NCI-H1105 (cell line): ENCODE results near the gene TMEM69.
"Not testable (repeated sequence)": the region's sequence is repeated elsewhere in the genome, so short reads cannot be mapped to it uniquely, and the experiment has no call there.

ENCODE experiments used
- DNase-seq: peaks from one replicate; lab custom pipeline; 2025; lab: John Stamatoyannopoulos, UW

TMEM69 gene

DNA sequence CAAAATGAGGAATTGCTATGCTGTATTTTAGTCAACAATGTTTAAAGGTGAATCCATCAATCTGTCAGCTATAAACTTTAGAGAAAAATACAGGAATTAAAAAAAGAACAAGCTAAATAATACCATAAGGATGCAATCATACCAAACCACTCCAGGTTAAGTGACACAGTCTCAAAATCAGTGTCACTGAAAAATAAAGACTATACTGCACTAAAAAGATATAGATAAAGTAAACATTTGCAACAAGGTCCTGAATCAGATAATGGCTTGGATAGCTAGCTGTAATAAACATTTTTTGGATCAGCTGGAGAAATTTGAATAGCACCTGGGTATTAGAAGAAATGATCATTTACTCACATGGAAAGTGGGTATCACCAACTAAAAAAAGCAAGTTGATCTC, 9.5 kb upstream of the TMEM69 start:
- DNase-seq = no peak

DNA sequence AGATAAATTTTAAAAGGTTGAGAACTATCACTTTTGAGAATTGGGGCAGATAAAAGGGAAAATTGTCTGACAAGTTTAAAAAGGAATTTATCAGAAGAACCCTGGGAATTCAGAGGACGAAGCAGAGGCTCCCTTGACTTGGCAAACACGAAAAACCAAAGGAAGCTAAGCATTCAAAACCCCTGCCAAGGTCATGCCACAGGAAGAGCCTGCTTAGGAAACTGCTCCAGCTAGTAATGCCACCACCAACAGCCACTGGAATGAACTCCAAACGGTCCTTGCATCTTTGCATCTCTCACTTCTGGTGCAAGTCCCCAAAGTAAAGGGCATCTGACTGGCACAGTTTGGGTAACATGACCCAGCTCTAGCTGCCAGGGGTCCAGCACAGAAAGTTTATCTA, 8.9 kb upstream of the TMEM69 start:
- DNase-seq = no peak

DNA sequence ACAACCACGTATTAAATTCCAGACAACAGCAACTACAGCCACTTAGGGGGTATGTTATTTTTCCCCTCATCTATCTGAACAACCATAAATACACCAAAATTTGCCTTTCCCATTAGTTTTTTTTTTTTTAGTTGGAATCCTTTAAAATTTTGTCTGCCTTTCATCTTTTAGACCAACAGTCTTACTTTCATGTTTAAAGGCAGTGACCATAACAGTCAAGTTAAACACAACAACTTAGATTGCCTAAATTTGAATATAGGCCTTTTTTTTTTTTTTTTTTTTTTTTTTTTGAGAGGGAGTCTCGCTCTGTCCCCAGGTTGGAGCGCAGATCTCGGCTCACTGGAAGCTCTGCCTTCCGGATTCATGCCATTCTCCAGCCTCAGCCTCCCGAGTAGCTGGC, 5.0 kb upstream of the TMEM69 start:
- DNase-seq = no peak

DNA sequence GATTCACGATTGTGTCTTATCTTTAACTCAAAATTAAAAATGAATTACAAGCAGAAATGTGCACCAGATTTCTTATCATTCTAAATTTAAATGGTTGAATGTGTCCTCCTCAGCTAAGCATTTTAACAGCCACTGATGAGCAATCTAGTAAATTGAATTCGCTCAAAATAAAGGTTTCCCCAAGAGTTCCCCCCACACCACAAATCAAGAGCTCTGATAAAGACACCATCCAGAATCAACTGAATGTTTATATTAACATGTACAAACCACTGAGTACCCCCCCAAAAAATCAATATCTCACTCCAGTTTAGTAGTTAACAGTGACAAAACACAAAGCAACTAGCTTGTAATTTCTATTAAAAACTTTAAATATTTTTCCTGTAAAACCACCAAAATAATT, 3.6 kb upstream of the TMEM69 start:
- no peak for DNase-seq

DNA sequence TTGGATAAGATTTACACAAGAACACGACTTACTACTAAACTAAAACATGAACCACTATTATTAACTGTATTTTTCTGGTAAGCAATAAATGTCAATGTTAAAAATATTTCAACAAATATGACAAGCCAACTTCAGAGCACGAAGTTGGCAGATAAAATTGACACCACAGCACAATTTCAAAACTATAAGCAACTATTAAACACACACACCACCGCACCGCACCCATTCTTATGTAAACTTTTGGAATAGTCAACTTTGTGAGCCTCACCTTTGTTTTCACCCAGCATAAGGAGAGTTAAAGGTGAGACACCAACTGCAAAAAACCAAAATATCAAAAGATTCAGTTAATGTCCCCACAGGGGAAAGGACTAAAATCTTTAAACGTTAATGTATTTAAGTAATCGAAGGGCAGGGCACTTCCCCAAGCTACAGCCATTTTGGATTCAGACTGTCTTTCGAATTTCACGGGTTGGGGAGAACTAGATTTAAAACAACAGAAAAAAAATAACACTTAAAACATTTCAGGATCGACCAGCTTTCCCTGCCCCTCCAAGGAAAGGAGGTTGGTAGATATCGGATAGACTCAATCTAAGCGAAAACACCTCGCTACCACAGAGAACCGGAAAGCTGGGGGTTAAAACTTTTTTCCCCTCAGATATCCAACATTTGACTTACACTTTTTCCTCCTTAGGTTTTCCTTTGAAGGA, 2.5 kb upstream of the TMEM69 start:
- peak; percentile 5 for DNase-seq

DNA sequence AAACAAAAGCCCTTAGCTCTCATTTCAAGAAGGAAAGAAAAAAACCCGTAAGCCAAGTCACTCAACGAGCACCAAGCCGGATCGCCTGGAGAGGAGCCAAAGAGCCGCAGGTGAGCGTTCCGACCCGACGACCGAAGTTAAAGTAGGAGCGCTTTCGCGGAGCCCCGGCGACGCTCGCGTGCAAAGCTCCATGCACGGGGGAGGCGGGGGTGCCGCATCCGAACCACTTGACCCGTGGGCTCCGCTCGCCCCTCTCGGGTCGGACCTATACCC, 2.0 kb upstream of the TMEM69 start:
- peak; percentile 52 for DNase-seq

DNA sequence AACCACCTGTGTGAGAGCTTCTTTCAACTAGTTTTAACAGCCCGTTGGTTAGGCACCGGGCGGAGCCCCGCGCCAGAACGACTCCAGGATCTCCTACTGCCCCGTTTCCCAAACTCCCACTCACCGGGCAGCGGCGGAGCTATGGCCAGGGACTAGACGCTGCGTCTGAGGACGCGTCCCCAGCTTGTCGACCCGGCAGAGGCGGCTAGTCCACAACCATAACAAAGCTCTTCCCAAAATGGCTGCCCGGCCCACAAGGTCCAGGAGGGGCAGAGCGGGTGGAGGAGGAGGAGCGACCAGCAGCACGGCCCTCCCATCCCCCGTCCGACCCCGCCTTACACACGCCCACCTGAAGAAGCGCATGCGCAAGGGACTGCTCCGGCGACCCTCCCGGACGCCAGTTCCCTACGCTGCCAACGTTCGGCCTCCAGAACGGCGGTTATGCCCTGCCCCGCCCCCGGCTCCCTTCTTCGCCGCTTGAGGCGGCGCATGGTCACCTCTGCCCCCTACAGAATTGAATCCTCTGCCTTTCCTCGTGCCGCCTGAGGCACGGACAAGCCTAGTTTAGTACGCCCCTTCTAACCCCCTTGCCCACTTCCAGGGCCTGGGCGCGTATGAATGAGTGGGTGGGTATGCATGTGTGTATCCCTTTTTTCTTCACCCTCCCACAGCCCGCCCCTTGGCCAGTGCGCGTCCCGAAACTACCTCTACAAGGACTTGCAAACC, 1.5 kb upstream of the TMEM69 start, which contains the start of gene GPBP1L1:
Gene GPBP1L1, minus strand, starts transcription at position 246 of the 726 bp plus-strand sequence. CDS start 27,446 bp downstream, outside the sequence.
- DNase-seq = peak; percentile 95

DNA sequence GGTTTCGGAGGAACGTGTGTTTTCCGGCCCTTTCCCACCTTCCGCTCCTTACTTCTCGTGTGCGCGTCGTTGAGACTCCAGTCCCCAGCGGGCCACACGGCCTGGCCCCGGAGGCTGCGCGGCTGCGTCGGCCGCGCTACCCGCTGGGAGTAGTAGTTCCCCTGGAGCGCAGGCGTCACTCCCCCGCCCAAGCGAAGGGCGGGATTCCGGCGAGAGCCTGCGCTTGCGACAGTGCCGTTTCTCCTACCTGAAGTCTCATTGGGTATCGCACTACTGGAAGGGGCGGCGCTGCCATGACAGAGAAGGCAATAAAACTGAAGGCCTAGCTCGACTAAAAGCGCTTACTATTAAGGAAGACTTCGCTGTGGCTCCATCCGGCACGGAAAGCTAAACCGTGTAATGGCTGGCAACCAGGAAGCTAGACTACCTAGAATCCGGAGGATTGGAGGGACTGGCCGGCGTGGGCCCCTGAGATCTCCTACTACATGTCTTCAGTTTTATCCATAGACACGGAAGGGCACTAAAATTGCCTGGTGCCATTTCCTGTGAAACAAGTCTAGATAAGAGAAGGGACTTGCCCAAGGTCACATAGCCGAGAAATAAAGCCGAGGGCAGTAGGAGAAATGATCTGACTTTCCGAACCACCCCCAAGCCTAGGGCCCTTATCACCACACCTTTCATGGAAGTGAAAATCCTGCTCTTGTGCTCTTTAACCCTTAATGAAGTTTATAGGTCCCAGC, 797 bp upstream of the TMEM69 start:
- peak; percentile 98 for DNase-seq

DNA sequence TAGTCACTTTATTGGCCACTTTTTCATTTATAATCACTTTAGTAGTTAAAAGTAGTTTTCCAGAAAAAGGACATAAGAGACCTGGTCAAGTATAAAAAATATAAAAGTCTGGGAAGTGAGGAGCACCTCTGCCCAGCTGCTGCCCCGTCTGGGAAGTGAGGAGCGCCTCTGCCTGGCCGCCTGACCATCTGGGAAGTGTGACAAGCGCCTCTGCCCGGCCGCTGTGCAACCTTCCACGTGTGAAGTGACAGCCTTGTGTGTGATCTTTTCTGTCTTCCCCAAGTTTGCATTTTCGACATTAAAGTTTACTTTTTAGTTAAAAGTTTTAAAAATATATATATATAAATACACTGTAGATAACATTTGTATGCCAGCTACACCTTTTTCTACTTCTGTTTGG, 5.8 kb downstream of the TMEM69 start:
- not testable (repeated sequence) for DNase-seq

DNA sequence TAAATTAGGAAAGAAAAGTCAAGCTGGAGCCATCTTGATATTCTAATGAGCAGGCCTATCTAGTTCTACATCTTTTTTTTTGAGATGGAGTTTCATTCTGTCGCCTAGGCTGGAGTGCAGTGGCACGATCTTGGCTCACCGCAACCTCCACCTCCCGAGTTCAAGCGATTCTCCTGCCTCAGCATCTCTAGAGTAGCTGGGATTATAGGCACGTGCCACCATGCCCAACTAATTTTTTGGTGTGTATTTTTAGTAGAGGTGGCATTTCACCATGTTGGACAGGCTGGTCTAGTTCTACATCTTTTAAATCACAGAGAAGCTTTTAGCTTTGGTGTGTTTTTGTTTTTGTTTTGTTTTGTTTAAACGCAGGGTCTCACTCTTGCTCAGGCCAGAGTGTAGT, 6.8 kb downstream of the TMEM69 start:
- DNase-seq = no peak

DNA sequence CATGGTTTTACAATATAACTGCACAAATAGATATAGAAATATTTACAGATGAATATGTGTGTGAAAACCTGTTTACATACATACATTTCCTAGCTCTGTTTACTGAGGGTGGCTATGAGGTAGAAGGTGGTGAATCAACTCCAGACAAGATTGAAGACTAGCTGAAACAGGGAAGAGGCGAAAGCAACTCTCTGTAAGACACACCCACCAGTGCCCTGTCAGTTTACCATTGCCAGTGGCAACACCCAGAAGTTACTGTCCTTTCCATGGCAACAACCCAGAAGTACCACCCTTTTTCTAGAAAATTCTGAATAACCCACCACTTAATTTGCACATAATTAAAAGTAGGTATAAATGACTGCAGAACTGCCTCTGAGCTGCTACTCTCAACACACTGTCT, 16.7 kb downstream of the TMEM69 start:
- no peak for DNase-seq

DNA sequence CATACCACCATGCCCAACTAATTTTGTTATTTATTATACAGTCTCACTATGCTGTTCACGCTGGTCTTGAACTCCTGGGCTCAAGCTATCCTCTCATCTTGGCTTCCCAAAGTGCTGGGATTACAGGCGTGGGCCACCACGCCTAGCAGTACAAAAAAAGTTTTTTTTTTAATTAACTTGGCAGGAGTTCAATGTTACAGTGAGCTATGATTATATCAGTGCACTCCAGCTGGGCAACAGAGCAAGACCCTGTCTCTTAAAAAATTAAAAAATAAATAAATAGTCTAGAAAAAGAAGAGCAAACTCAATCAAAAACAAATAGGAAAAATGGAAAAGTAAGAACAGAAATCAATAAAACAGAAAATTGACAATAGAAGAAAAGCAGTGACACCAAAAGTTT, 25.7 kb downstream of the TMEM69 start:
- DNase-seq = no peak

DNA sequence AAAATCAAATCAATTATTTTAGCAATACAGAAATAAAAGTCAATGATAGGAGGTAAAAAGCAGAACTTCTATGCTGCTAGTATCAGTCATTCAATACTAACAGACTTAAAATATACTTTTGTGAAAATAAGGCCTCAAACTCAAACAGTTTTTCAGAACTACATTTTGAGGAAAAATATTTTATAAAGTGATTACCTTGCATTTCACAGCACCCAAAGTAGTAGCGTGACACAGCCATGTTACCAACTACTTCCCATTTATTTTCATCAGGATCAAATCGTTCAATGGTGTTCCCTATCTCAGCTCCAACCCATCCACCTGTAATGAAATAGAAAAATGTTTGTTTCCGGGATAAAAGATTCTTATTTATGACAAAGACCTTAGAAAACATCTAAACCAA, 28.7 kb downstream of the TMEM69 start:
- no peak for DNase-seq

DNA sequence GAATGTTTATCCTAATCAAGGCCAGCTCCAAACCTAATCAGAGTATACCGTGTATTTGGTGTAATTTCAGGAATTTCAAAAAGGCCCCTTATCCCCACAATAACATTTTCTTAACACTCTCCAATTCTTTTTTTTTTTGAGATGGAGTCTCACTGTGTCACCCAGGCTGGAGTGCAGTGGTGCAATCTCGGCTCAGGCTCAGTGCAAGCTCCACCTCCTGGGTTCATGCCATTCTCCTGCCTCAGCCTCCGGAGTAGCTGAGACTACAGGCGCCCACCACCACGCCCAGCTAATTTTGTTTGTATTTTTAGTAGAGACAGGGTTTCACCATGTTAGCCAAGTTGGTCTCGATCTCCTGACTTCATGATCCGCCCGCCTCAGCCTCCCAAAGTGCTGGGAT, 29.4 kb downstream of the TMEM69 start:
- DNase-seq = not testable (repeated sequence)

DNA sequence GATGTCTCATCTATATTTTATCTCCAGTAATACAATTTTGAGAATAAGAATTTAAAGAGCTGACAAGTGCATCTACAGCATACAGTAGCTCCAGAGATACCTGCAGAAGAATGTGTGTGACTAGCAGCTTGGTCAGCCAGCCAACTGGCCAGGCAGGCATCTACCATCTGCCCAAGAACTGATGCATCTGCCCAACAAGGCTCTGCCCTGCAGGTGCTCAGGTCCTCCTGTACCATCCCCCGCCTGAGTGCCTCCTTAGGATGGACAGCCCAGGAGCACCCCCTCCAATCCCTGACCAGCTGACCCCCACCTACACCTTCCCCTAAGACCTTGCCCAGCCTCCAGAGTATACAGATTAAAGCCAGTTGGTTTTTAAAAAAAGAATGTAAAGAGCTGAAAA, 30.3 kb downstream of the TMEM69 start:
- no peak for DNase-seq

DNA sequence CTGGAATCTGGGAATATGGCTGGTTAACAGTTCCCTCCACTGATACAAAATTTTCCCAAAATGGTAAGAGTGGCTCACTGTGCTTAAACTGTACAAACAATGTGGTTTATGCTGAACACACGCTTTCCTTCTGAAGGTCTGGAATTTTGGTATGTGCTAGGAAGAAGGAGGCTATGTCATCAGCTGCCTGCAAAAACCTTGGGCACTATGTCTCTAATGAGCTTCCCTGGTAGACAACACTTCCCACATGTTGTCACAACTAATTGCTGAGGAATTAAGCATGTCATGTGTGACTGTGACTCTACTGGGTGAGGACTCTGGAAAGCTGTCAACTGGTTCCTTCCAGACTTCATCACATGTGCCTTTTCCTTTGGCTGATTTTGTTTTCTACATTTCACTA, 33.2 kb downstream of the TMEM69 start:
- DNase-seq = no peak

DNA sequence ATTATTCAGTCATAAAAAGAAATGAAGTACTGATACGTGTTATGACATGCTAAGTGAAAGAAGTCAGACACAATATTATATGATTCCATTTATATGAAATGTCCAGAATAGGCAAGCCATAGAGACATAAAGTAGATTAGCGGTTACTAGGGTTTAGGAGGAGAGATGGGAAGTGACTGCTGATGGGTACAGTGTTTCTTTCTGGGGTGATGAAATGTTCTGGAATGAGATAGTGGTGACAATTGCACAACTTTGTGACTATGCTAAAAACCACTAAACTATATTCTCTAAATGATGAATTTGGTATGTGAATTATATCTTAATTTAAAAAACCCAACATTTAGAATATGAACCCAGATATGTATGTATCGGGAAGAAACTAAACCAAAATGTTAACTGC, 34.8 kb downstream of the TMEM69 start:
- no peak for DNase-seq

DNA sequence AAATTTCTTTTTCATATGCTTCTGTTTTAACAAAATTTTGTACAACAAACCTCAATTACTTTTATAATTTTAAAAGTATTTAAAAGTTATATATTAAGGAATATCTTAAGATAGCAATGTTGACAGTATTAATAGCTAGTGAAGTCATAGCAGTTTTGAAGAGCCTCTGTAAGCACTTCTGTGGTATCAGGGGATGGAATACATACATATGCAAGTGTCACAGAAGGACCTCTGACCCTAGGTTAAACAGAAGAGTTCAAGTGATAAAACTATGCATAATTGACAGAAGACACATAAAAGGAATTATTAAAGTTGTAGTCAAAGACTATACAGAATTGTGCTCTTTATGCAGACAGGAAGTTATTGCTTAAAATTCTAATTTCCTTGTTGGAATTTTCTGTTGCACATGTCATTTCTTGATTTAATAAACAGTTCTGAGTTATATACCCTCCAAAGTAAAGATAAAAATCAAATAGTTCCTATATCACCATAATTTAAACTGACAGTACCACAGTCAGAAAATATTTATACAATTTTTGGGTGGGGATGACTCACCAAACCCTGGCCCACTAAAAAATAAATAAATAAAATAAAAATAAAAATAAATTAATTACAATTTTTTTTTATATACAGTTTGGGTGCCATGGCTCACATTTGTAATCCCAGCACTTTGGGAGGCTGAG, 35.4 kb downstream of the TMEM69 start:
- no peak for DNase-seq

DNA sequence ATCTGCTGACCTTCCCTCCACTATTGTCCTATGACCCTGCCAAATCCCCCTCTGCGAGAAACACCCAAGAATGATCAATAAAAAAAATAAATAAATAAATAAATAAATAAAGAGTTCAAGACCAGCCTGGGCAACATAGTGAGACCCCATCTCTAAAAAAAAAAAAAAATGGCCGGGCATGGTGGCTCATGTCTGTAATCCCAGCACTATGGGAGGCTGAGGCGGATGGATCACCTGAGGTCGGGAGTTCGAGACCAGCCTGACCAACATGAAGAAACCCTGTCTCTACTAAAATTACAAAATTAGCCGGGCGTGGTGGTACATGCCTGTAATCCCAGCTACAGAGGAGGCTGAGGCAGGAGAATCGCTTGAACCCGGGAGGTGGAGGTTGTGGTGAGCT, 38.0 kb downstream of the TMEM69 start:
- not testable (repeated sequence) for DNase-seq

DNA sequence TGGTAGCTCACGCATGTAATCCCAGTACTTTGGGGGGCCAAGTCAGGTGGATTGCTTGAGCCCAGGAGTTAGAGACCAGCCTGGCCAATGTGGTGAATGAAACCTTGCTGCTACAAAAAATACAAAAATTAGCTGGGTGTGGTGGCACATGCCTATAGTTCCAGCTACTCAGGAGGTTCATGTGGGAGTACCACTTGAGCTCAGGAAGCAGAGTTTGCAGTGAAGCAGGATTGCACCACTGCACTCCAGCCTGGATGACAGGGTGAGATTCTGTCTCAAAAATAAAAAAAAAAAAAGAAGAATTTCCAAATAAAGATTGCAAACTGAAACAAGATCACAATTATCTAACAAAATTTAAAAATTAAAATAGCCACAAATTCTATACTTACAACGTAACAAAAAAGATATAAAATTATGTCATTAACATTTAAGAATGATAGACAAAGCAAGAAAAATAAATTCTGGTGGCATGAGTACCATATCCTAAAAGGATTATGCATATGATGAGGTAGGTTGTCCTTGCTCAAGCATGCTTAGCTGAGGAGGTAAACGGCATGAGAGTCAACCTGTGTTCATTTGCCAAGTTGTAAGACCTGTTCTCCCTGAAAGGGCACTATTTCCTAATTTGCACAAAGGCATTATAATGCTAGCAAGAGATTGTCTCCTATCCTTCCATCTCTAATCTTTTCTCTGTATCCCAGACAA, 42.2 kb downstream of the TMEM69 start:
- no peak for DNase-seq

DNA sequence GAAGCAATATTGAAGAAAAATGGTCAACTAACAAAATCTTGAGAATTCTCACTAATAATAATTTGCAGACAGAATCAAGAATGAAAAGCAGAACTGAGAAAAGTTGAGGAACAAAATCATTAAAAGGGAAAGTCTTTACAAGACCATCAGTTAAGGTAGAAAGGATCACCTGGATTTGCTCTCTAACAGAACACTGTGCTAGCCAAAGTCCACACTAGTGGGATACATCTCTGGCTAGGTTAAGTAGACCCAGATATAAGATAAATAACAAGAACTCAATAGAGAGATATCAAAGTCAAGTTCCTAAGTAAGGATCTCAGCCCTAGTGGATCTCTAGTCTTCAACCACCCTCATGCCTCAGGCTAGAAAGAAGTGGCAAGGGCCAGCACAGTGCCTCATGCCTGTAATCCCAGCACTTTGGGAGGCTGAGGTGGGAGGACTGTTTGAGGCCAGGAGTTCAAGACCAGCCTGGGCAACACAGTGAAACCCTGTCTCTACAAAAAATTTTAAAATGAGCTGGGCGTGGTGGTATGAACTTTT, 42.9 kb downstream of the TMEM69 start:
- DNase-seq = no peak

DNA sequence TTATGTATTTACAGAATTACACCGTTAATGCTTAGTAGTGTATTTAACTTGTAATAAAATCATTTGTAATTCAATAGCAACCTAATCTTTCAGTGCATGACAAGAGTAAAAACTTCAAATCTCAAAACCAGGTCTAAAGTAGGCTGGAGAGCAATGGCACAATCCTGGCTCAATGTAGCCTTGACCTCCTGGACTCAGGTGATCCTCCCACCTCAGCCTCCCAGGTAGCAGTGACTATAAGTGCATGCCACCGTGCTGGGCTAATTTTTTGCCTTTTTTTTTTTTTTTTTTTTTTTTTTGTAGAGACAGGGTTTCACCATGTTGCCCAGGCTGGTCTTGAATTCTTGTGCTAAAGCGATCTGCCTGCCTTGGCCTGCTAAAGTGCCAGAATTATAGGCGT, 51.2 kb downstream of the TMEM69 start:
- no peak for DNase-seq
